ENCODE data around the gene TMEM14C.

The TMEM14C gene

DNA sequence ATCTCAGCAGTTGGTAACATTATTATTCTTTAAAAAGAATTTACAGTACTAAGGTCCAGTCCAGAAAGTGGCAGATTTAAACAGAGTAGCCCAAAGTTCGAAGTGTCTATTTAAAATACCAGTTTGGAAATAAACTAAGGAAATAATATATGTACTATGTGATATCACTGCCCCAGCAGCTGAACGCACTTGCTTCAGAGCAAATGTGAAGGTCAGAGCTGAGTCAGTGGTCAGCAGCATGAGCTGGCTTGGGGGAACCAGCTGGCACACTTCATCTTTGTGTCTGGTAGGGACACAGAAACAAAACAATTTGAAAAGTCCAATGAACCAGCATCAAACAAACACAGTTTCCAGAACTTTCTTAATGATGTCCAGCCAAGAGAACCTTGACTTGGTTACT, 40.1 kb downstream of the TMEM14C start:
- DNase-seq (ENCODE audit: low spot score) = no peak

DNA sequence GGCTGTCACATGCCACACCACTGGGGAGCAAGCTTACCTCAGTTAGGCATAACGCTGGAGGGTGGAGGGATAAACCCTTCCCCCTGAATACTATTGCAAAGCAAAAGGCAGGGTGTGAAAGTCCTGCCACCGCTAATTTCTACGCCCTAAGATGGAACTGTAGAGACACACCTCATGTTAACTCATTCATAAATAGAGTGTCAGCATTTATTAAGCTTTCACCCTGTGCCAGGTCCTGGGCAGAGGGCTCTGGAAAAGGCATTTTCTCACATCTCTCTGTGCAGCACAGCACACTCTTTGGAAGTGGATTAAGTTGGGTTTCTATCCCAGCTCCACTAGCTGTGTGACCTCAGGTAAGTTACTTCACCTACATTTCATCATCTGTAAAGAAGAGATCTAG, 46.5 kb downstream of the TMEM14C start:
- DNase-seq (ENCODE audit: low spot score) = no peak

DNA sequence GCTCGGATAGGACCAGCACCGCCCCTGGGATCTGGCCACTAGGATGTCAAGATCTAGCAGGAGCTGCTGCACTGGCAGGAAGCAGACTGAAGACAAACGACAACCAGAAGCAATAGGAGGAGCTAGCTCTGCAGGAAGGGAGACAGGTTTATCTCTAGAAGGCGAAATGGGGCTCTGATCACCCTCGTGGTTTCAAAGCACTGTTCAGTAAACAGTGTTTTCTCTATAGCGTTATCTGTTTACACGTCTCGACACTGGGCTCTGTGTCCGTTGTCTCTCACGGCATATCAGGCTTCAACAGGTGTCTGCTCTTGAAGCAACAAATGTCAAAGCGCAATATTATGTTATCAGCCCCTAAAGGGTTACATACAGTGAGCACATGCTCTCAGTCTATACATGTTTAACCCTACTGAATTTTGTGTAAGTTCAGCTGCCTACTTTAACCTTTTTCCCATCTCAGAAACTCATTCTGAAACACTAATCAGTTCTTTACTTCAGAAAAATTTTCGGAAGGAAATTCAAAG, 48.6 kb downstream of the TMEM14C start:
- no peak for DNase-seq (ENCODE audit: low spot score)

DNA sequence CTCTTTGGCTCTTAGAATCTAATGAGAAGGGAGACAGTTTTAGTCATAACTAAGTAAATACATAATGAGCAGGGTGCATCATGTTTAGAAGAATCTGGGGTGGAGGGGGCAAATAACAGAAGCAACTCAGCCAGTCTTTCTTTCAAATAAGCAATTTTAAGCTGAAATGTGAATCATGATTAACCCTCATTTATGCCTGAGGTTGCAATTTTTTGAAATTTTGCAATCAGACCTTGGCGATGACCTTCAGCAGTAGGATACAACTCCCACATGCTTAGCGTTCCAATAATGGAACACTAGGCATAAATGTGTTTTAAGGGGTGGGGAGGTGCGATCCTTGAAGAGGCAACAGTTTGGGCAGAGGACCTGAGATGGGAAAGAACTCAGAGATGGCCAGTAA, 55.4 kb downstream of the TMEM14C start:
- DNase-seq (ENCODE audit: low spot score) = no peak

DNA sequence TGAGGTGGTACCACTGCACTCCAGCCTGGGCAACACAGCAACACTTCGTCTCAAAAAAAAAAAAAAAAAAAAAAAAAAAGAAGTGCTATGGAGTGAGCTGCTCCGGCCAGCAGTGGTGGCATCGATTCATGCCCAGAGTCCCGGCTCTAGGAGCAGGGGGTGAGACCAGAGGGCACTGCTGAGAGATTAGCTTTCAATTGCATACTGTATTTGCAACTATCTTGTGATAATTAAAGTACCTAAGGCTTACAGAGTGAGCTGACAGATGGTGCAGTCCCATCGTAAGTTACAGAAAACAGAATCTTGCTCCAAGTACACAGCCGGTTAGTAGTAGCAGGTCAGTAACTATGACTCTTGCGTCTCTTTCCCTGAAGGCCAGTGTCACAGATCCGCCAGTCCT, 56.2 kb downstream of the TMEM14C start:
- no peak for DNase-seq (ENCODE audit: low spot score)
